ENCODE measurements around the gene PLXNA4. TPM values are rescaled to one million over a fixed set of nuclear protein-coding genes. Genes with fewer than 3 reads are reported as not detected.

The PLXNA4 gene
- total RNA-seq, 1 donor from 2014 or later, result 16.2 TPM

DNA sequence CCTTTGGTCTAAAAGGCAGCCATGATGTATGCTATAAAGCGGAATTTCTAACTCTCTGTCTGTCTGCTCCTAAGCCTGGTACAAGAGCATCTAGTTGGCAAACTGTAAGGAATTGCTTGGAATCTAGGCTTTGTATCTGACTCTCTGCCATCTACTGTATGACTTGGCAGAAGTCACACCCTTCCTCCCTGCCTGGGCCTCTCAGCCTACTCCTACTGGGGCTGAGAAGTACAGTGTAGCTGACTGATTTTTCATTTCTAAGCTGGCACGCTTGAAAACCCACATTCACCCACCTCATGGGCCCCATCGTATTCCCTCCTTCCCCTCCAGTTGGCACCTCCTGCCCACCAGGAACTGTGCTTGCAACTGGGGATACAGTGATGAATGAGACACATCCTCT is 435.2 kb downstream of the PLXNA4 start:
- no peak for DNase-seq
- Mint-ChIP-seq H3K4me3 (ENCODE audit: unreplicated experiment) (no peak overlapping the region), H3K27ac (ENCODE audit: unreplicated experiment) (no peak overlapping the region), H3K36me3 (ENCODE audit: unreplicated experiment) (no peaks in the 10 kb centered on the region), H3K9me3 (ENCODE audit: unreplicated experiment) (peaks cover 4% of the 10 kb centered on the region), H3K4me1 (ENCODE audit: low read depth, unreplicated experiment) (peaks cover 1% of the 10 kb centered on the region), H3K27me3 (ENCODE audit: unreplicated experiment) (peaks cover 5% of the 10 kb centered on the region)
- no peak for TF ChIP-seq CTCF (IDR thresholded peaks at IDR 0.05; ENCODE audit: partially characterized antibody, unreplicated experiment)

- no peaks in the 10 kb centered on the region for H3K36me3 Mint-ChIP-seq (ENCODE audit: unreplicated experiment)
- peaks cover under 1% of the 10 kb centered on the region for H3K4me1 Mint-ChIP-seq (ENCODE audit: low read depth, unreplicated experiment)
- H3K27me3 Mint-ChIP-seq (ENCODE audit: unreplicated experiment), result peaks cover 5% of the 10 kb centered on the region
- no peak for DNase-seq
- H3K27ac Mint-ChIP-seq (ENCODE audit: unreplicated experiment), result no peak overlapping the region
- TF ChIP-seq CTCF (IDR thresholded peaks at IDR 0.05; ENCODE audit: partially characterized antibody, unreplicated experiment), result no peak
- no peak overlapping the region for H3K4me3 Mint-ChIP-seq (ENCODE audit: unreplicated experiment)
- H3K9me3 Mint-ChIP-seq (ENCODE audit: unreplicated experiment), result peaks cover 6% of the 10 kb centered on the region
These were observed 435.9 kb downstream of the PLXNA4 start for GRCh38 chr7:132140341-132140740.

- Mint-ChIP-seq H3K4me3 (ENCODE audit: unreplicated experiment) (no peak overlapping the region), H3K9me3 (ENCODE audit: unreplicated experiment) (peaks cover 6% of the 10 kb centered on the region), H3K36me3 (ENCODE audit: unreplicated experiment) (no peaks in the 10 kb centered on the region), H3K27me3 (ENCODE audit: unreplicated experiment) (peaks cover 7% of the 10 kb centered on the region), H3K27ac (ENCODE audit: unreplicated experiment) (no peak overlapping the region), H3K4me1 (ENCODE audit: low read depth, unreplicated experiment) (no peaks in the 10 kb centered on the region)
- DNase-seq, result no peak
- no peak for TF ChIP-seq CTCF (IDR thresholded peaks at IDR 0.05; ENCODE audit: partially characterized antibody, unreplicated experiment)
These were observed 437.5 kb downstream of the PLXNA4 start for GRCh38 chr7:132138817-132139216.

GRCh38 chr7:132137681-132138080 is 438.6 kb downstream of the PLXNA4 start:
- Mint-ChIP-seq H3K4me1 (ENCODE audit: low read depth, unreplicated experiment) (no peaks in the 10 kb centered on the region), H3K4me3 (ENCODE audit: unreplicated experiment) (no peak overlapping the region), H3K27me3 (ENCODE audit: unreplicated experiment) (peaks cover 7% of the 10 kb centered on the region), H3K27ac (ENCODE audit: unreplicated experiment) (no peak overlapping the region), H3K9me3 (ENCODE audit: unreplicated experiment) (peaks cover 6% of the 10 kb centered on the region), H3K36me3 (ENCODE audit: unreplicated experiment) (no peaks in the 10 kb centered on the region)
- DNase-seq, result no peak
- TF ChIP-seq CTCF (IDR thresholded peaks at IDR 0.05; ENCODE audit: partially characterized antibody, unreplicated experiment), result no peak

DNA sequence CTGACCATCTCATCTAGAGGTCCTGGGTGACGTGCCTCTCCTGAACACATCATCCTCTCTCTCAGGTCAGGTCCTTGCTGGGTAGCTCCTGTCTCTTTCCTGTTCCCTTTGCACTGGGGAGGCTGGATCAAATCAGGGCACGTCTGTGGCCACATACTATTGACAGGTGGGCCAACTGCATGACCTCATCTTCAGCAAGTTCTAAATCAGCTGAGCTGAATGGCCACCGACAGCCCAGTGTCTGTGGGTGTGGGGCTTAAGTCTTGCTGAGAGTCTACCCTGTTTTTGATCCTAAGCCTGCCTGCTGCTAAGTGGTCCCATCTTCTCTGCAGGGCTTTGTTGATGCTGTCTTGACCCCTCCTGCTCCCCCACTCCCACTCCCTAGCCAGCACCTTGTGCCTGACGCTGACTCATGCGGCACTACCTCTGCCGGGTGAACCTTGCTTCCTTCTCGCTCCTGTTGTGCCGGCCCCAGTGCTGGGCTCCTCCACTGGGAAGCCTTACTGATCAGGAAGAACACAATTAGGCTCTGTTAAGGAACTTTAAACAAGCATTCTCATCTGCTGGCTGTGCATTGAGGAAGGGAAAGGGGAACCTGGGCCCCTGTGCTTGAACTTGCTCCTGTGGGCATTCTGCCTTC is 440.4 kb downstream of the PLXNA4 start:
- no peak overlapping the region for H3K27ac Mint-ChIP-seq (ENCODE audit: unreplicated experiment)

More for the DNA sequence above, 440.4 kb downstream of the PLXNA4 start:
- Mint-ChIP-seq H3K9me3 (ENCODE audit: unreplicated experiment) (peaks cover 6% of the 10 kb centered on the region), H3K36me3 (ENCODE audit: unreplicated experiment) (no peaks in the 10 kb centered on the region), H3K4me1 (ENCODE audit: low read depth, unreplicated experiment) (no peaks in the 10 kb centered on the region), H3K27me3 (ENCODE audit: unreplicated experiment) (peaks cover 7% of the 10 kb centered on the region), H3K4me3 (ENCODE audit: unreplicated experiment) (no peak overlapping the region)
- no peak for DNase-seq
- TF ChIP-seq CTCF (IDR thresholded peaks at IDR 0.05; ENCODE audit: partially characterized antibody, unreplicated experiment), result no peak
